WI38 (cell line): Measurements from ENCODE around the gene ETV6.

Experiments
- H3K4me3 ChIP-seq: 2 replicates; pipeline ENCODE4 v1.5.1; 2011; ENCODE audit warnings: low read depth, mild to moderate bottlenecking, control low read depth, low read length
- CTCF ChIP-seq: IDR thresholded peaks from 2 replicates; pipeline ENCODE4 v1.5.1; 2012; ENCODE audit warnings: low read depth, mild to moderate bottlenecking, control low read depth, low read length

The ETV6 gene

GRCh38 chr12:11716794-11717518, 67.5 kb downstream of the ETV6 start:
- no peak for TF ChIP-seq CTCF
- H3K4me3 ChIP-seq: no peak overlapping the region

GRCh38 chr12:11717519-11717961, 68.1 kb downstream of the ETV6 start:
- TF ChIP-seq CTCF: no peak
- H3K4me3 ChIP-seq: no peak overlapping the region

GRCh38 chr12:11718105-11718504, 68.6 kb downstream of the ETV6 start:
- no peak for TF ChIP-seq CTCF

GRCh38 chr12:11718768-11719253, 69.3 kb downstream of the ETV6 start:
- TF ChIP-seq CTCF: no peak

More at GRCh38 chr12:11718105-11718504, 68.6 kb downstream of the ETV6 start:
- no peak overlapping the region for H3K4me3 ChIP-seq

GRCh38 chr12:11719678-11720099, 70.2 kb downstream of the ETV6 start:
- peak overlapping the region; percentile 31 for H3K4me3 ChIP-seq

More at GRCh38 chr12:11718768-11719253, 69.3 kb downstream of the ETV6 start:
- H3K4me3 ChIP-seq: no peak overlapping the region

GRCh38 chr12:11722071-11722470, 72.6 kb downstream of the ETV6 start:
- no peak for TF ChIP-seq CTCF
- H3K4me3 ChIP-seq: no peak overlapping the region

More at GRCh38 chr12:11719678-11720099, 70.2 kb downstream of the ETV6 start:
- no peak for TF ChIP-seq CTCF

- TF ChIP-seq CTCF: no peak
- no peak overlapping the region for H3K4me3 ChIP-seq
Measured at GRCh38 chr12:11722578-11723138, 73.2 kb downstream of the ETV6 start.
